ENCODE data around the gene FOXN3.

GRCh38 chr14:89352976-89353765 is 63.9 kb downstream of the FOXN3 start:
- no peak for TF ChIP-seq CTCF (IDR thresholded peaks at IDR 0.05)
- TF ChIP-seq POLR2A (IDR thresholded peaks at IDR 0.05): no peak
